ENCODE results near the gene CYSTM1.

Gene CYSTM1

GRCh38 chr5:140219068-140219991 is 44.3 kb downstream of the CYSTM1 start:
- ATAC-seq (ENCODE audit: insufficient read depth, low read depth) = no peak
- no peak for TF ChIP-seq EZH2 (IDR thresholded peaks at IDR 0.05; ENCODE audit: borderline replicate concordance, low read depth, low read length, severe bottlenecking)
- TF ChIP-seq, protein P1, sequence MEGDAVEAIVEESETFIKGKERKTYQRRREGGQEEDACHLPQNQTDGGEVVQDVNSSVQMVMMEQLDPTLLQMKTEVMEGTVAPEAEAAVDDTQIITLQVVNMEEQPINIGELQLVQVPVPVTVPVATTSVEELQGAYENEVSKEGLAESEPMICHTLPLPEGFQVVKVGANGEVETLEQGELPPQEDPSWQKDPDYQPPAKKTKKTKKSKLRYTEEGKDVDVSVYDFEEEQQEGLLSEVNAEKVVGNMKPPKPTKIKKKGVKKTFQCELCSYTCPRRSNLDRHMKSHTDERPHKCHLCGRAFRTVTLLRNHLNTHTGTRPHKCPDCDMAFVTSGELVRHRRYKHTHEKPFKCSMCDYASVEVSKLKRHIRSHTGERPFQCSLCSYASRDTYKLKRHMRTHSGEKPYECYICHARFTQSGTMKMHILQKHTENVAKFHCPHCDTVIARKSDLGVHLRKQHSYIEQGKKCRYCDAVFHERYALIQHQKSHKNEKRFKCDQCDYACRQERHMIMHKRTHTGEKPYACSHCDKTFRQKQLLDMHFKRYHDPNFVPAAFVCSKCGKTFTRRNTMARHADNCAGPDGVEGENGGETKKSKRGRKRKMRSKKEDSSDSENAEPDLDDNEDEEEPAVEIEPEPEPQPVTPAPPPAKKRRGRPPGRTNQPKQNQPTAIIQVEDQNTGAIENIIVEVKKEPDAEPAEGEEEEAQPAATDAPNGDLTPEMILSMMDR (IDR thresholded peaks at IDR 0.05; ENCODE audit: borderline replicate concordance, extremely low read depth, low read length, poor library complexity, severe bottlenecking) = no peak
- no peaks in the 10 kb centered on the region for H3K36me3 ChIP-seq (ENCODE audit: insufficient read depth, low read length)
- no peaks in the 10 kb centered on the region for H3K9me3 ChIP-seq (ENCODE audit: insufficient read depth, low read length, severe bottlenecking)
- H3K27ac ChIP-seq (ENCODE audit: low read length) = no peak overlapping the region
- DNase-seq = no peak
- H4K20me1 ChIP-seq (ENCODE audit: insufficient read depth, low read length) = peaks cover 6% of the 10 kb centered on the region; the same call in 1 of the 2 replicates
- H3K4me1 ChIP-seq (ENCODE audit: insufficient read depth, low read length) = peaks cover 3% of the 10 kb centered on the region; the same call in 1 of the 2 replicates
- H3K9ac ChIP-seq (ENCODE audit: low read depth, low read length) = no peak overlapping the region
- H2AFZ ChIP-seq (ENCODE audit: low read depth, low read length) = no peak overlapping the region
- no peaks in the 10 kb centered on the region for H3K79me2 ChIP-seq (ENCODE audit: insufficient read depth, low read length)
- no peak overlapping the region for H3K4me3 ChIP-seq (ENCODE audit: low read depth in 1 of 2, low read length in 2 of 2)
- no peaks in the 10 kb centered on the region for H3K27me3 ChIP-seq (ENCODE audit: insufficient read depth, low read length, poor library complexity)
- no peak overlapping the region for H3K4me2 ChIP-seq (ENCODE audit: insufficient read depth, low read length)

GRCh38 chr5:140220032-140220697 is 45.2 kb downstream of the CYSTM1 start:
- H3K27me3 ChIP-seq (ENCODE audit: insufficient read depth, low read length, poor library complexity) = no peaks in the 10 kb centered on the region
- H3K4me3 ChIP-seq (ENCODE audit: low read depth in 1 of 2, low read length in 2 of 2) = no peak overlapping the region
- no peaks in the 10 kb centered on the region for H3K79me2 ChIP-seq (ENCODE audit: insufficient read depth, low read length)
- no peaks in the 10 kb centered on the region for H3K4me1 ChIP-seq (ENCODE audit: insufficient read depth, low read length)
- no peaks in the 10 kb centered on the region for H3K9me3 ChIP-seq (ENCODE audit: insufficient read depth, low read length, severe bottlenecking)
- TF ChIP-seq EZH2 (IDR thresholded peaks at IDR 0.05; ENCODE audit: borderline replicate concordance, low read depth, low read length, severe bottlenecking) = no peak
- TF ChIP-seq, protein P1 (IDR thresholded peaks at IDR 0.05; ENCODE audit: borderline replicate concordance, extremely low read depth, low read length, poor library complexity, severe bottlenecking) = no peak
- no peak overlapping the region for H3K4me2 ChIP-seq (ENCODE audit: insufficient read depth, low read length)
- DNase-seq (no peak), ATAC-seq (ENCODE audit: insufficient read depth, low read depth) (no peak)
- H3K9ac ChIP-seq (ENCODE audit: low read depth, low read length) = no peak overlapping the region
- no peak overlapping the region for H3K27ac ChIP-seq (ENCODE audit: low read length)
- H3K36me3 ChIP-seq (ENCODE audit: insufficient read depth, low read length) = no peaks in the 10 kb centered on the region
- H4K20me1 ChIP-seq (ENCODE audit: insufficient read depth, low read length) = no peaks in the 10 kb centered on the region
- H2AFZ ChIP-seq (ENCODE audit: low read depth, low read length) = no peak overlapping the region

- no peak overlapping the region for H3K9ac ChIP-seq (ENCODE audit: low read depth, low read length)
- no peaks in the 10 kb centered on the region for H4K20me1 ChIP-seq (ENCODE audit: insufficient read depth, low read length)
- H3K4me2 ChIP-seq (ENCODE audit: insufficient read depth, low read length) = no peak overlapping the region
- no peaks in the 10 kb centered on the region for H3K36me3 ChIP-seq (ENCODE audit: insufficient read depth, low read length)
- H3K4me3 ChIP-seq (ENCODE audit: low read depth in 1 of 2, low read length in 2 of 2) = no peak overlapping the region
- no peak overlapping the region for H3K27ac ChIP-seq (ENCODE audit: low read length)
- no peaks in the 10 kb centered on the region for H3K79me2 ChIP-seq (ENCODE audit: insufficient read depth, low read length)
- ATAC-seq (ENCODE audit: insufficient read depth, low read depth) (no peak), DNase-seq (no peak)
- TF ChIP-seq, protein P1 (IDR thresholded peaks at IDR 0.05; ENCODE audit: borderline replicate concordance, extremely low read depth, low read length, poor library complexity, severe bottlenecking) = no peak
- no peak for TF ChIP-seq EZH2 (IDR thresholded peaks at IDR 0.05; ENCODE audit: borderline replicate concordance, low read depth, low read length, severe bottlenecking)
- no peaks in the 10 kb centered on the region for H3K27me3 ChIP-seq (ENCODE audit: insufficient read depth, low read length, poor library complexity)
- H3K4me1 ChIP-seq (ENCODE audit: insufficient read depth, low read length) = no peaks in the 10 kb centered on the region
- H2AFZ ChIP-seq (ENCODE audit: low read depth, low read length) = no peak overlapping the region
- H3K9me3 ChIP-seq (ENCODE audit: insufficient read depth, low read length, severe bottlenecking) = no peaks in the 10 kb centered on the region
Measured at GRCh38 chr5:140220698-140221064, 45.7 kb downstream of the CYSTM1 start.
